ENCODE data around the gene KCTD2. TPM values are rescaled to one million over a fixed set of nuclear protein-coding genes. Genes with fewer than 3 reads are reported as not detected.

Gene KCTD2
- total RNA-seq, 4 donors from 2014 or later: 29.4 to 51.1 (median 41.8) TPM

GRCh38 chr17:75088465-75089417 is 41.7 kb downstream of the KCTD2 start:
- peaks cover 24 to 34% of the 10 kb centered on the region in 2 donors for H3K4me1 ChIP-seq
- H3K36me3 ChIP-seq: no peaks in the 10 kb centered on the region
- H3K27me3 ChIP-seq: no peaks in the 10 kb centered on the region
- H3K27ac ChIP-seq: peak overlapping the region; percentile 77 to 90 (median 84)
- no peak for DNase-seq
- peak; percentile 27 to 33 for ATAC-seq
- in situ Hi-C loops (cut with MboI; ENCODE audit: low sequenced_read_pairs in 4 of 4) (no loop called here), intact Hi-C loops (cut with DNase I; ENCODE audit: low total_unique reads) (no loop called here)
- no peaks in the 10 kb centered on the region for H3K9me3 ChIP-seq
- peak overlapping the region; percentile 63 to 77 (median 70) for H3K4me3 ChIP-seq
- TF ChIP-seq POLR2A (IDR thresholded peaks at IDR 0.05) (no peak), CTCF (IDR thresholded peaks at IDR 0.05 in 4 of 5, conservative IDR thresholded peaks at IDR 0.05 in 1 of 5) (no peak)

GRCh38 chr17:75090871-75091854 is 44.1 kb downstream of the KCTD2 start:
- Histone ChIP-seq H3K36me3 (no peaks in the 10 kb centered on the region), H3K4me1 (peaks cover 29 to 38% of the 10 kb centered on the region in 2 donors), H3K27ac (peak overlapping the region; percentile 35 to 79 (median 50)), H3K9me3 (no peaks in the 10 kb centered on the region), H3K27me3 (no peaks in the 10 kb centered on the region), H3K4me3 (no peak overlapping the region)
- TF ChIP-seq POLR2A (IDR thresholded peaks at IDR 0.05) (no peak), CTCF (IDR thresholded peaks at IDR 0.05 in 4 of 5, conservative IDR thresholded peaks at IDR 0.05 in 1 of 5) (no peak)
- intact Hi-C loops (cut with DNase I; ENCODE audit: low total_unique reads) (no loop called here), in situ Hi-C loops (cut with MboI; ENCODE audit: low sequenced_read_pairs in 4 of 4) (no loop called here)
- ATAC-seq: peak in 1 of 2 donors; percentile 26
- peak in 1 of 2 donors; percentile 36 for DNase-seq

- DNase-seq (no peak), ATAC-seq (no peak)
- in situ Hi-C loops (cut with MboI; ENCODE audit: low sequenced_read_pairs in 4 of 4): no loop called here
- intact Hi-C loops (cut with DNase I; ENCODE audit: low total_unique reads): no loop called here
- TF ChIP-seq CTCF (IDR thresholded peaks at IDR 0.05 in 4 of 5, conservative IDR thresholded peaks at IDR 0.05 in 1 of 5) (no peak), POLR2A (IDR thresholded peaks at IDR 0.05) (no peak)
- Histone ChIP-seq H3K27ac (peak overlapping the region in 2 of 4 donors; percentile 35 to 79), H3K27me3 (no peaks in the 10 kb centered on the region), H3K4me1 (peaks cover 32 to 40% of the 10 kb centered on the region in 2 donors), H3K4me3 (no peak overlapping the region), H3K36me3 (no peaks in the 10 kb centered on the region), H3K9me3 (no peaks in the 10 kb centered on the region)
Measured at GRCh38 chr17:75091855-75092327, 44.9 kb downstream of the KCTD2 start.

GRCh38 chr17:75093548-75094158 is 46.6 kb downstream of the KCTD2 start:
- no peak for ATAC-seq
- Histone ChIP-seq H3K9me3 (no peaks in the 10 kb centered on the region), H3K27ac (no peak overlapping the region), H3K27me3 (no peaks in the 10 kb centered on the region), H3K4me3 (no peak overlapping the region), H3K4me1 (peaks cover 21 to 26% of the 10 kb centered on the region in 2 donors), H3K36me3 (no peaks in the 10 kb centered on the region)
- in situ Hi-C loops (cut with MboI; ENCODE audit: low sequenced_read_pairs in 4 of 4): no loop called here
- no peak for DNase-seq
- intact Hi-C loops (cut with DNase I; ENCODE audit: low total_unique reads): no loop called here
- TF ChIP-seq POLR2A (IDR thresholded peaks at IDR 0.05) (no peak), CTCF (IDR thresholded peaks at IDR 0.05 in 4 of 5, conservative IDR thresholded peaks at IDR 0.05 in 1 of 5) (no peak)
